ENCODE measurements around the gene THSD4.

Gene THSD4

GRCh38 chr15:71473751-71474150 is 358.5 kb downstream of the THSD4 start:
- H3K4me3 ChIP-seq, result no peak overlapping the region
- no peaks in the 10 kb centered on the region for H3K27me3 ChIP-seq (ENCODE audit: low read depth)
- in situ Hi-C loops (cut with MboI; ENCODE audit: low sequenced_read_pairs), result no loop called here
- no peak for DNase-seq (ENCODE audit: low spot score in 2 of 2)
- H3K9me3 ChIP-seq, result no peaks in the 10 kb centered on the region
- H3K4me1 ChIP-seq, result no peaks in the 10 kb centered on the region
- no peaks in the 10 kb centered on the region for H3K36me3 ChIP-seq (replicated peaks)

- Histone ChIP-seq H3K36me3 (replicated peaks) (no peaks in the 10 kb centered on the region), H3K9me3 (no peaks in the 10 kb centered on the region), H3K4me1 (no peaks in the 10 kb centered on the region), H3K4me3 (no peak overlapping the region), H3K27me3 (ENCODE audit: low read depth) (0 out of 2 replicates have a peak, but pooled peaks cover 3% of the 10 kb centered on the region)
- DNase-seq (ENCODE audit: low spot score in 2 of 2), result no peak
- in situ Hi-C loops (cut with MboI; ENCODE audit: low sequenced_read_pairs), result no loop called here
These were observed 361.6 kb downstream of the THSD4 start for GRCh38 chr15:71476823-71477222.

GRCh38 chr15:71480556-71480955 is 365.3 kb downstream of the THSD4 start:
- no peak overlapping the region for H3K4me3 ChIP-seq
- in situ Hi-C loops (cut with MboI; ENCODE audit: low sequenced_read_pairs), result no loop called here
- no peaks in the 10 kb centered on the region for H3K4me1 ChIP-seq
- 0 out of 2 replicates have a peak, but pooled peaks cover 3% of the 10 kb centered on the region for H3K27me3 ChIP-seq (ENCODE audit: low read depth)
- no peaks in the 10 kb centered on the region for H3K36me3 ChIP-seq (replicated peaks)
- H3K9me3 ChIP-seq, result no peaks in the 10 kb centered on the region
- DNase-seq (ENCODE audit: low spot score in 2 of 2), result no peak

GRCh38 chr15:71484080-71484479 is 368.8 kb downstream of the THSD4 start:
- Histone ChIP-seq H3K9me3 (no peaks in the 10 kb centered on the region), H3K4me3 (no peak overlapping the region)
- in situ Hi-C loops (cut with MboI; ENCODE audit: low sequenced_read_pairs), result no loop called here

GRCh38 chr15:71485094-71485693 is 369.9 kb downstream of the THSD4 start:
- 0 out of 2 replicates have a peak, but pooled peaks cover 3% of the 10 kb centered on the region for H3K27me3 ChIP-seq (ENCODE audit: low read depth)
- no peaks in the 10 kb centered on the region for H3K4me1 ChIP-seq
- H3K4me3 ChIP-seq, result no peak overlapping the region
- H3K36me3 ChIP-seq (replicated peaks), result no peaks in the 10 kb centered on the region
- no peaks in the 10 kb centered on the region for H3K9me3 ChIP-seq
- in situ Hi-C loops (cut with MboI; ENCODE audit: low sequenced_read_pairs), result no loop called here
- peak; percentile 35 to 43 for DNase-seq (ENCODE audit: low spot score in 2 of 2)

More at GRCh38 chr15:71484080-71484479, 368.8 kb downstream of the THSD4 start:
- no peak for DNase-seq (ENCODE audit: low spot score in 2 of 2)
- 0 out of 2 replicates have a peak, but pooled peaks cover 3% of the 10 kb centered on the region for H3K27me3 ChIP-seq (ENCODE audit: low read depth)
- no peaks in the 10 kb centered on the region for H3K36me3 ChIP-seq (replicated peaks)
- H3K4me1 ChIP-seq, result no peaks in the 10 kb centered on the region

GRCh38 chr15:71489570-71489969 is 374.3 kb downstream of the THSD4 start:
- in situ Hi-C loops (cut with MboI; ENCODE audit: low sequenced_read_pairs), result no loop called here
- Histone ChIP-seq H3K9me3 (no peaks in the 10 kb centered on the region), H3K4me1 (no peaks in the 10 kb centered on the region), H3K36me3 (replicated peaks) (no peaks in the 10 kb centered on the region), H3K4me3 (no peak overlapping the region), H3K27me3 (ENCODE audit: low read depth) (no peaks in the 10 kb centered on the region)
- no peak for DNase-seq (ENCODE audit: low spot score in 2 of 2)

GRCh38 chr15:71493526-71493925 is 378.3 kb downstream of the THSD4 start:
- Histone ChIP-seq H3K9me3 (no peaks in the 10 kb centered on the region), H3K4me1 (no peaks in the 10 kb centered on the region), H3K27me3 (ENCODE audit: low read depth) (no peaks in the 10 kb centered on the region), H3K36me3 (replicated peaks) (no peaks in the 10 kb centered on the region), H3K4me3 (no peak overlapping the region)
- no peak for DNase-seq (ENCODE audit: low spot score in 2 of 2)
- in situ Hi-C loops (cut with MboI; ENCODE audit: low sequenced_read_pairs), result no loop called here

DNA sequence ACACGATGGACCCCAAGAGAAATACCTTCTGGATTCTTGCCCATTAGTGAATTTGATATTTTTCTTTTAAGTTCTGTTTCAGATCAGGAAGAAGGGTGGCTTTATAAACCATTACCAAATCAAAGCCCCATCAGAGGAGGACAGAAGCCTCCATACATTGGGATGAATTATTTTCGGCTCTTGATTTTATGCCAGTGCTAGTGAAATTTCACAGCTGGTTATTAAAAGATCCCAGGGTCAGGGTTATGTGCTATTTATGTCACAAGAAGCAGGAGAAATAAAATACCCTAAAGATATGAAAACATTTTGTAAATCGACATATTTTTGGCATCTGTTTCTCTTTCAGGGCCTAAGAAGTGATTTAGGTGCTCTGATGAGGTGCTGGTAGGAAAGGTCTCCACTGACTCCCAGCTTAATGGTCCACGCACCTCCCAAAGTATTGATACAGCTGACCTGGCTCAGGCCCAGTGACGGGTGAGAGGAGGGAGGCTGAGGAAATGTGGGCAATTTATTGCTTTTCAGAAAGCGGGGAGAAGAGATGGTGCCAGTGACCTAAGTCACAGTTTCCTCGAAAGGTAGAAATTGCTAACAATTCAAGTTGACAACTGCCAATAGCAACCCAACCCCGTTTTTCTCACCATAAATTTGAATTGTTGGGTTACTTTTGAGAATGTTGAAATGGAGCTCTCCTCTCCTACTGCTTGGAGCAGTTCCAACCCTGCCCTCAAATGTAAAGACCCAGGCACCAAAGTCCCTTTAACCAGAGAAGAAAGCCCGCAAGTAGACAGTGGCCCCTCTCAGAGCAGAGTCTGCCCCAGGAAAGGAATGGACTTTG is 379.5 kb downstream of the THSD4 start:
- in situ Hi-C loops (cut with MboI; ENCODE audit: low sequenced_read_pairs), result no loop called here
- Histone ChIP-seq H3K27me3 (ENCODE audit: low read depth) (no peaks in the 10 kb centered on the region), H3K4me1 (no peaks in the 10 kb centered on the region), H3K36me3 (replicated peaks) (no peaks in the 10 kb centered on the region), H3K9me3 (no peaks in the 10 kb centered on the region), H3K4me3 (no peak overlapping the region)
- DNase-seq (ENCODE audit: low spot score in 2 of 2), result no peak

DNA sequence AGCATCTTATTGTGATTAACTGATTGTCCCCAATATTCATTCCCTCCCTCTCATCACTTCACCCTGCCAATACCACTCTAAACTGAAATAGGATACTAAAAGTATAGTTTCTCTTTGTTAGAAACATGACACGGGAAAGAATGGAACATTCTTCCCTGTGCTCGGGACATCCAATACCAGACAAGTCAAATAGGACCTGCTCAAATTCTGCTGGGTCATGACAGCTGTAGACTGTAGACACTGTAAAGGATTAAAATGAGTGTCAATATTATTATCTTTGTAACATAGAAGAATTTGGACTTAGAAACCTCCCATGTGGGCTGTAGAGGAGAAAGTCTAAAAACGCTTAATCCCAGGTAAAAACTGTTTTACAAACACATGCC is 380.1 kb downstream of the THSD4 start:
- H3K9me3 ChIP-seq, result no peaks in the 10 kb centered on the region
- in situ Hi-C loops (cut with MboI; ENCODE audit: low sequenced_read_pairs), result no loop called here
- H3K4me1 ChIP-seq, result no peaks in the 10 kb centered on the region
- no peak overlapping the region for H3K4me3 ChIP-seq
- DNase-seq (ENCODE audit: low spot score in 2 of 2), result no peak
- H3K27me3 ChIP-seq (ENCODE audit: low read depth), result peaks cover 3% of the 10 kb centered on the region; the same call in 1 of the 2 replicates
- no peaks in the 10 kb centered on the region; the same call in 1 of the 2 replicates for H3K36me3 ChIP-seq (replicated peaks)

DNA sequence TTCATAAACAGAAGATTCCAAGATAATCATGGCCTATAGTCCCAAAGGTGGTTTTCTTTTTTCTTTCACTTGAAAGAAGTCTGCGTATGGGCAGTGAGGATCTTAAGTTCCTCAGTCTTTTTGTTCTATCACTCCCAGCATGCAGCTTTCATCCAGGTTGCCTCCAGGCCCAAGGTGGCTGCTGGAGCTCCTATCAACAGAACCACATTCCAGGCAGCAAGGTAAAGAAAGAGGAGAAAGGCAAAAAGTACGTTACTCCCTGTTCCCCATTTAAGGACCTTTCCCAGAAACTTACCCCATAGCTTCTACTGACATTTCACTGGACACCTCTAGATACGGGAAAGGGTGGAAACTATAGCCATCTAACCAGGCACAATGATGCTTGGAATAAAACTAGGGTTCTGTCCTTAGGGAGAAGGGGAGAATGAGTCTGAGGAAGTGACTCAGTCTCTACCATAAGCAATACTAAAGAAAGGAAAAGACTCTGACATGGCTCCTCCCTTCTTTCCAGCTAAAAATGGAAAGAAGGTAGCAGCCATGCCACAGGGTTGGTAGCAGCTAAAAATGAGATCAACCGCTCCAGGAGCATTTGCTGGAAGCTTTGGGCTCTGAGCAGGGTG is 381.2 kb downstream of the THSD4 start:
- H3K4me1 ChIP-seq, result no peaks in the 10 kb centered on the region
- peaks cover 3% of the 10 kb centered on the region; the same call in 1 of the 2 replicates for H3K27me3 ChIP-seq (ENCODE audit: low read depth)
- no peaks in the 10 kb centered on the region; the same call in 1 of the 2 replicates for H3K36me3 ChIP-seq (replicated peaks)
- no peak for DNase-seq (ENCODE audit: low spot score in 2 of 2)
- H3K9me3 ChIP-seq, result no peaks in the 10 kb centered on the region
- H3K4me3 ChIP-seq, result no peak overlapping the region
- in situ Hi-C loops (cut with MboI; ENCODE audit: low sequenced_read_pairs), result no loop called here

DNA sequence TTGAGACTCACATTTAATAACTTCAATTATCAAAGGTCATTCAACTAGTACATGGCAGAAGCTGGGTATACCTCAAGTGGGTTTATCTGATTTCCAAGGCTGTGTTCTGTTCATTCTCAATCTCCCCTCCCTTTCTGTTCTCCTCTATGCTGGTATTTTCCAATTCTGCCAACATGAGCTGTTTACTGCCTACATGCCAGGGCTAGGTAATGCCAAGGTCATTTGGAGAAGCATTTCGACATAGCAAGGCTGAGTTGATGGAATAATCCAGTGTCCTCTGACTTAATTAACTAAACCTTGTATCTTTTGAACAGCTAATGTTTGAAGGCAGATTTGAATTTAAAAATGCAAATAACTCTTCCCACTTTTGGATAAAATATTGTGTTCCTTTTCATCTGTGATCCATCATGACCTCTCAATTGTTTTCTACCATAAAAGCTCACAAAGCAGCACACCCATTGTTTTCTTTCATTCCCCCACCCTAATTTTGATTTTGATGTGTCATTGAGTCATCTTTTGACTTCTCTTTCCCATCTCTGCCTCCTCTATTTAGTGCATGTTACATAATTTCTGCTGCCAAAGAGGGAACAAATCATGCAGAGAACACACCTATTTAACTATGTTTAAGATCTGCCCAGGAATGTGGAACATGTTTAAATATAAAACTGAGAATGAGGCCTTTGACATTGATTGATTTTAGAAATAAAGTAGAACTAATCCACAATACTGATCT is 386.2 kb downstream of the THSD4 start:
- Histone ChIP-seq H3K4me3 (no peak overlapping the region), H3K36me3 (replicated peaks) (no peaks in the 10 kb centered on the region; the same call in 1 of the 2 replicates), H3K9me3 (no peaks in the 10 kb centered on the region), H3K4me1 (no peaks in the 10 kb centered on the region), H3K27me3 (ENCODE audit: low read depth) (peaks cover 3% of the 10 kb centered on the region; the same call in 1 of the 2 replicates)
- DNase-seq (ENCODE audit: low spot score in 2 of 2), result no peak
- in situ Hi-C loops (cut with MboI; ENCODE audit: low sequenced_read_pairs), result no loop called here

GRCh38 chr15:71502077-71502432 is 386.8 kb downstream of the THSD4 start:
- H3K27me3 ChIP-seq (ENCODE audit: low read depth), result peaks cover 3% of the 10 kb centered on the region; the same call in 1 of the 2 replicates
- H3K9me3 ChIP-seq, result no peaks in the 10 kb centered on the region
- no peak for DNase-seq (ENCODE audit: low spot score in 2 of 2)
- H3K4me1 ChIP-seq, result no peaks in the 10 kb centered on the region
- in situ Hi-C loops (cut with MboI; ENCODE audit: low sequenced_read_pairs), result no loop called here
- H3K36me3 ChIP-seq (replicated peaks), result no peaks in the 10 kb centered on the region; the same call in 1 of the 2 replicates
- no peak overlapping the region for H3K4me3 ChIP-seq

GRCh38 chr15:71505962-71506361 is 390.7 kb downstream of the THSD4 start:
- Histone ChIP-seq H3K4me3 (no peak overlapping the region), H3K36me3 (replicated peaks) (no peaks in the 10 kb centered on the region), H3K9me3 (no peaks in the 10 kb centered on the region), H3K4me1 (no peaks in the 10 kb centered on the region), H3K27me3 (ENCODE audit: low read depth) (no peaks in the 10 kb centered on the region)
- in situ Hi-C loops (cut with MboI; ENCODE audit: low sequenced_read_pairs), result no loop called here
- no peak for DNase-seq (ENCODE audit: low spot score in 2 of 2)

Data from HAP-1 (cell line).